HUDEP-2 (cell line): ENCODE results near the gene UNC79.

Experiments used
- DNase-seq, 76 experiments: peaks; one replicate each; lab custom pipeline; 2025; ENCODE audit not compliant: unreplicated experiment in 76 of 76; lab: John Stamatoyannopoulos, UW

The UNC79 gene

DNA sequence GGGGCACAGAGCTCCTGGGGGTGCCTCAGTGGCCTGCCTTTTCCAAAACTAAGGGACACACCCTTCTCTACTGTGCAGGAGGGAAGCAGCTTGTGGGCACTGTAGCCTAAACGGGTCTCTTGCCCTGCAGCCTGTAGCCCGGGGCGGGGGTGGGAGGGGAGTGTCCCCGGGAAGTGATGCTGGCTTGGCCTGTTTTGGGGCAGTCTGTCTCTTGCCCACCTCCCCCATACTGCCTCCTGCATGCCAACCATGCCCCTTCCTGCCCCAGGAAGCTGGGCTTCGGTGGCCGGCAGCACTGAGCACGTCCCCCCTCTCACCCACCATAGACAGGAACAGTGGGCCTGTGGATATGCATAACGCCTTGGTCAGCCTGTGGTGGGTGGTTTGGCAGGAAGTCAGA lies 314.1 kb downstream of the UNC79 start:
- no peak for DNase-seq

DNA sequence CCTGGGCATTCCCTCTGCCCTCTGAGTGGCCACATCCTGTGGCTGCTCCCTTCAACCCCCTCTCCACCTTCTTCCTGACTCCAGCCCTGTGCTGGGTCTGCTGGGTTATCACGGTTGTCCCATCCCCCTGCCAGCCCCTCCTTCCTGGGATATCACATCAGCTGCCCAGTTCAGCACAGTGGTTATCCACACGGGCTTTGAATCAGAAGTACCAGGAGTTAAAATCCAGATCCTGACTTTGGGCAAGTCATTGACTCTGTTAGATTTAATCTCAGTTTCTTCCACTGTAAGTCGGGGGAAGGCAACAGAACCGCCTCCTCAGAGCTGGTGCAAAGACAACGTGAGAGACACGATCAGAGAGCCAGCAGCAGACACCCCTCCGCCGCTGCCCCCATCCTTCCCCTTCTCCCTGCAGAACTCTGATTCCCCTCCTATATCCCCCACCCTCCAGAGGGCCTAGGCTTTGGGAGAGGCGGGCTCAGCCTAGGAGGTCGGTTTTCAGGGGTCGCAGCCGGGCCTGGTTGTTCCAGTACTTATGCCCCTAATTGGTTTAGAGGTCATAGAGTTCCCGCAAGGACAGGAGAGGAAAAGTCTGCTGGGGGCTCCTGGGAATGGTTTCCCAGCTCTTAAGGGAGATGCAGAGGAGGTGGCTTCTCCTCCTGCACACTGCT lies 315.0 kb downstream of the UNC79 start:
- no peak for DNase-seq

DNA sequence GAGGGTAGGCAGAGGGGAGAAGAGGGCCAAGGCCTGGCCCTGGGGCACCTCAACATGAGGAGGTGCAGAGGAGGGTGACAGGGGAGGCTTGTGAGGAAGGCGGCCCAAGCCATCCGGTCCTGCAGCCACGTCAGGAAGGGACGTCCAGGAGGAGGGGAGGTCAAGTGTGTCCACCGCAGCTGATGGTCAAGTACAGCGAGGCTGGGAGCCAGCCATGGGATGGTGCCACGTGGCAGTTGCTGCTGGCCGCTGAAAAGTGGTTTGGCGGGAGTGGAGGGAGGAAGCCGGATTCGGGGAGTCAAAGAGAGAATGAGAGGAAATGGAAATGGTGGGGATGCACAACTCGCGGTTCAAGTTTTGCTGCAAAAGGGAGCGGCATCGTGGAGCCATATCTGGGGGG lies 316.4 kb downstream of the UNC79 start:
- no peak for DNase-seq

GRCh38 chr14:93747560-93747959 lies 316.8 kb downstream of the UNC79 start:
- no peak for DNase-seq

DNA sequence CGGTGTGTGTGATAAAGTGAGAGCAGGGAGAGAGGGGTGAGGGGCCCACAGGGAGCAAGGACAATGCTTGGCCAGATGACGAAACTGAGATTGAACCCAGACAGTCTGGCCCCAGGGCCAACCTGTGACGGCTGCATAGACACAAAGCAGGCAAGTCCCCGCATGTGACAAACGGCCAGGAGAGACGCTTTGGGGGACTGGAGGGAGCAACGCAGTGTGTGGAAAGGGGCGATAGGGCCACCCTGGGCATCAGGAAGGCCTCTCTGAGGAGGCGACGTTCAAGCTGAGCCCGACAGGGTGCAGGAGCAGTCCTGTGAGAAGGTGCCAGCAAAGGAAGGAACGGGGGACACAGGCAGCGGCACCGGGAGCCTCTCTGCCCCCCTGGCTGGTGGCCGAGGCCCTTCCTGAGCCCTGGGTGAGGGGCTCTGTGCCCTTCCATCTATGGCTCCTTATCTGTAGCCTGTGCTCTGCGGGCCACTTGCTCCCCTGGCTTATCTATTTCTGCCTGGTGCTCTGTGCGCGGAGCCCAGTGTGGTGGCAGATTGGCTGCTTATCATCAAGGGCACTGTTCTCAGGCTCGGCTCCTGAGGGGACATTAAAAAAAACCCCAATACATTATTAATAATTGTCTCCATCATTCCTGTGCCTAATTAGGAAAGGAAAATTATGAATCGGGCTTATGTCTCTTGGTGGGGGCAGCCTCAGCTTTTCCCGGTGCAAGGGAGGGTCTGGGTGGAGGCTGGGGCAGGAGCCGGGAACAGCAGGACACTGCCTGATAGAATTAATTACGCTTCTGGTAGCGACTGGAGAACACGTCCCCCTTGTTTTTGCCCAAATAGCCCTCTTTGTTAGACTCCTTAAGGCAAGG lies 317.7 kb downstream of the UNC79 start:
- peak in 75 of 76 experiments; percentile 12 to 83 (median 61) for DNase-seq

DNA sequence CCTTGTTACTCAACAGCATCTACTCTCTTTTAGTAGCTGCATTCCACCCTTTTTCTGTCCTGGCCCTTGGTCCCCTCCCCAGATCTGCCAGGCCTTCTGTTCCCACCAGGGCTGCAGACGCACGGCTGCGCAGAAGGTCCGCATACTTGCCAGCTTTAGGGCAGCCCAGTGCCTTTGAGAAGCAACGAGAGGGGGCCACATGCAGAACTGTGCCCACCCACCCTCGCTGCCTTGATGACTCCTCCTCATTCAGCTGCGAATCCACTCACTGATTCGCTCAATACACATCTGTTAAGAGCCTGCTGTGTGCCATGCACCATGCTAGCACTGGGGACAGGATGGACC lies 318.3 kb downstream of the UNC79 start:
- no peak for DNase-seq

- no peak for DNase-seq
These were observed 321.4 kb downstream of the UNC79 start for GRCh38 chr14:93751946-93752655.

- DNase-seq, result no peak
These were observed 322.3 kb downstream of the UNC79 start for GRCh38 chr14:93752980-93753561.

- no peak for DNase-seq
These were observed 322.9 kb downstream of the UNC79 start for GRCh38 chr14:93753647-93754046.

DNA sequence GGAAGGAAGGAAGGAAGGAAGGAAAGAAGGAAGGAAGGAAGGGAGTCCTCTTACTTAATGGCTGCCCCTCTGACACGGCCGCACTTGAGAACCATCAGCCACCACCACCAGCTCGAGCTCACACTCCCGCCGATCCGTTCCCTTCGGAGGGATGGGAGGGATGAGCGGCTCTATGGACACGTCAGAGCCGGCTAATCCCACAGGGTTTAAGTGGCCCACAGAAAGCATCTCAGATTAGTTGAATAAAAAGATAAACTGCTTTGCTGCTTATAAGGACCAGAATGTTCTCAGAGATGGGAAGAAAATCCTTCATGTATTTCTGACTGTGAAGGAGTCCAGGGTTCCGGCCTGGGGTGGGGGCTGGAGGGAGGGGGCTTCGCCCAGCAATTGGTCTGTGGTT lies 326.5 kb downstream of the UNC79 start:
- DNase-seq, result no peak
